ENCODE measurements around the gene OFD1.

The OFD1 gene

DNA sequence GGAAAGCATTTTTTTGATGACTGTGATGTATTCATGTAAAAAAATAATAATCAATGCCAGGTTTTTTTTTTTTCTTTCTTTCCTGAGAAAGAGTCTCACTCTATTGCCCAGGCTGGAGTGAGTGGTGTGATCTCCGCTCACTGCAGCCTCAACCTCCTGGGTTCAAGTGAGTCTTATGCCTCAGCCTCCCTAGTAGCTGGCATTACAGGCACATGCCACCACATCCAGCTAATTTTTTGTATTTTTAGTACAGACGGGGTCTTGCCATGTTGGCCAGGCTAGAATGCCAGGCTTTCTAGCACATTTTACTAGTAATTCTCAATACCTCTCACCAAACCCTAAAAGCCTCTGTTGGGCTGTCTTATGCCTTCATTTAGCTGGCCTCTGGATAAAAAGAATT lies 56.6 kb downstream of the OFD1 start:
- no peak overlapping the region for H3K4me3 Mint-ChIP-seq

DNA sequence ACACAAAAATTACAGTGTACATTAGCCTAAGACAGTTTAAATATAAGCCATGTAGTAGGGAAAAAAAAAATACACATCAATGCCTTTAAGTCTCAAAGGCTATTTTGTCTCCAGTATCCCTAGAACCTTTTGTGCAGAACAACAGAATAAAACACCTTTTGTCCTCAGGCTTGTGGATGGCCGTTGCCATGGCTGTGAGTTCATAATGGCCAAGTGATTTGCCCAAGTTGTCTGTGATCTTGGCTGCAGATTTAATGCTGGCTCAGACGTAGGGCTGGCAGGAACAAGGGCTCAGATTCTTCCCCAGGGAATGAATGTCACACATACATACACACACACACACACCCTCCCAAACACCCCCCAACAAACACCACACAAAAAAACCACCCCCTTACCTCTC lies 57.0 kb downstream of the OFD1 start:
- H3K36me3 Mint-ChIP-seq (ENCODE audit: low read depth) = no peaks in the 10 kb centered on the region
- no peak overlapping the region for H3K4me3 Mint-ChIP-seq
- no peaks in the 10 kb centered on the region for H3K27me3 Mint-ChIP-seq (ENCODE audit: low read depth, poor library complexity)
- DNase-seq = no peak
- peaks cover 14% of the 10 kb centered on the region for H3K9me3 Mint-ChIP-seq
- peaks cover 25% of the 10 kb centered on the region for H3K4me1 Mint-ChIP-seq
- TF ChIP-seq, protein P1, sequence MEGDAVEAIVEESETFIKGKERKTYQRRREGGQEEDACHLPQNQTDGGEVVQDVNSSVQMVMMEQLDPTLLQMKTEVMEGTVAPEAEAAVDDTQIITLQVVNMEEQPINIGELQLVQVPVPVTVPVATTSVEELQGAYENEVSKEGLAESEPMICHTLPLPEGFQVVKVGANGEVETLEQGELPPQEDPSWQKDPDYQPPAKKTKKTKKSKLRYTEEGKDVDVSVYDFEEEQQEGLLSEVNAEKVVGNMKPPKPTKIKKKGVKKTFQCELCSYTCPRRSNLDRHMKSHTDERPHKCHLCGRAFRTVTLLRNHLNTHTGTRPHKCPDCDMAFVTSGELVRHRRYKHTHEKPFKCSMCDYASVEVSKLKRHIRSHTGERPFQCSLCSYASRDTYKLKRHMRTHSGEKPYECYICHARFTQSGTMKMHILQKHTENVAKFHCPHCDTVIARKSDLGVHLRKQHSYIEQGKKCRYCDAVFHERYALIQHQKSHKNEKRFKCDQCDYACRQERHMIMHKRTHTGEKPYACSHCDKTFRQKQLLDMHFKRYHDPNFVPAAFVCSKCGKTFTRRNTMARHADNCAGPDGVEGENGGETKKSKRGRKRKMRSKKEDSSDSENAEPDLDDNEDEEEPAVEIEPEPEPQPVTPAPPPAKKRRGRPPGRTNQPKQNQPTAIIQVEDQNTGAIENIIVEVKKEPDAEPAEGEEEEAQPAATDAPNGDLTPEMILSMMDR (IDR thresholded peaks at IDR 0.05) = no peak
- peak overlapping the region; percentile 58 for H3K27ac Mint-ChIP-seq

More for the DNA sequence above, 56.6 kb downstream of the OFD1 start:
- DNase-seq = no peak
- Mint-ChIP-seq H3K4me1 (peaks cover 29% of the 10 kb centered on the region), H3K27me3 (ENCODE audit: low read depth, poor library complexity) (no peaks in the 10 kb centered on the region), H3K36me3 (ENCODE audit: low read depth) (no peaks in the 10 kb centered on the region), H3K27ac (no peak overlapping the region), H3K9me3 (peaks cover 17% of the 10 kb centered on the region)
- TF ChIP-seq, protein P1 (IDR thresholded peaks at IDR 0.05) = no peak

DNA sequence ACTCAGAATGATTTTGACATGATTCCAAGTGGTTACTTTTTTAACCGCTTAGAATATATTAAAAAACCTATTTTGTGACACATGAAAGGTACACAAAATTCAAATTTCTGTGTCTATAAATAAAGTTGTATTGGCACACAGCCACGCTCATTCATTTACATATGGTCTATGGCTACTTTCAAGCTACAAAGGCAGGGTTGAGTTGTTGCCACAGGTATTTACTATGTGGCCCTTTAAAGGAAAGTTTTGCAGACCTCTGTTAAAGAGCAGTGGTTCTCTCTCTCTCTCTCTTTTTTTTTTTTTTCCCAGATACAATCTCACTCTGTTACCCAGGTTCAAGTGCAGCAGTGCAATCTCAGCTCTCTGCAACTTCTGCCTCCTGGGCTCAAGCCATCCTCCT lies 59.3 kb downstream of the OFD1 start:
- DNase-seq = no peak
- TF ChIP-seq, protein P1 (IDR thresholded peaks at IDR 0.05) = no peak
- Mint-ChIP-seq H3K4me3 (no peak overlapping the region), H3K9me3 (peaks cover 21% of the 10 kb centered on the region), H3K27me3 (ENCODE audit: low read depth, poor library complexity) (no peaks in the 10 kb centered on the region), H3K27ac (peak overlapping the region; percentile 69), H3K36me3 (ENCODE audit: low read depth) (peaks cover 9% of the 10 kb centered on the region), H3K4me1 (peaks cover 24% of the 10 kb centered on the region)

DNA sequence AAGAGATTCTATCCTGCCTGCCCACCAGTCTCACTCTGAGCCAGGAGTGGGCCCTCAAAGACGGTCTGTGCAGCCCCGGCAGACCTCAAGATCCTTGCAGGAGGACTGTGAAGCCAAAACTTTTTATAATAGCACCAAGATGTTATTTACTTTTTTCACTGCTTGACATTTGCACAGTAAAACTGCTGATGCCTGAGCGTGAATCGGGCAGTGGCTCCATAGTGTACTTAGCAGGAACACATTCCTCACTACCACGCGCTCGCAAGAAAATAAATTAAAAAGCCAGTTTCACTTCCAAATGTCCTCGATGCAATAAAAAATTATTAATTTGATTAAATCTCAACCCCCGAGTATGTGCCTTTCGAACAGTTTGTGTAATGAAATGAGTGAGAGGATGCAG lies 59.9 kb downstream of the OFD1 start:
- Mint-ChIP-seq H3K4me3 (no peak overlapping the region), H3K27me3 (ENCODE audit: low read depth, poor library complexity) (no peaks in the 10 kb centered on the region), H3K36me3 (ENCODE audit: low read depth) (peaks cover 9% of the 10 kb centered on the region), H3K27ac (peak overlapping the region; percentile 69), H3K4me1 (peaks cover 24% of the 10 kb centered on the region), H3K9me3 (peaks cover 21% of the 10 kb centered on the region)
- no peak for DNase-seq
- TF ChIP-seq, protein P1 (IDR thresholded peaks at IDR 0.05) = no peak

DNA sequence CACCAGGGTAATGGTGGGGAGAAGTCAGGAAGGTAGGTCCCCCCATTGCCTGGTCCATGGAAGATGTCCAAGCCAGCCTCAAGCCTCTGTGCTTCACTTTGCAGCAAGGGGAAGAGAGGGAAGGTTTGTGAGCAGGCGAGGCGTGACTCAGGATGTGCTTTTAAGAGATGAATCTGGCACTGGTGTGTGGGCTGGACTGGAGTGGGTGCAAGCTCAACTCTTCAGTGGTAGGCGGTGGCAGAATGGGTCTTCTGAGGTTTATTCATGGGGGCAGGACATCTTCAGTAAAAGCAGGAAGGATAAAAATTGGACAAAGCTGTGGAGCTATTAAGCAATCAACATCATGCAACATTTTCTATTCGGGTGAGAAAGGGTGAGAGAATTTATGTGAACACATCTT lies 63.0 kb downstream of the OFD1 start:
- Mint-ChIP-seq H3K36me3 (ENCODE audit: low read depth) (peaks cover 9% of the 10 kb centered on the region), H3K9me3 (peaks cover 21% of the 10 kb centered on the region), H3K4me1 (peaks cover 6% of the 10 kb centered on the region), H3K4me3 (no peak overlapping the region), H3K27me3 (ENCODE audit: low read depth, poor library complexity) (no peaks in the 10 kb centered on the region), H3K27ac (peak overlapping the region; percentile 7)
- no peak for DNase-seq
- TF ChIP-seq, protein P1 (IDR thresholded peaks at IDR 0.05) = no peak

DNA sequence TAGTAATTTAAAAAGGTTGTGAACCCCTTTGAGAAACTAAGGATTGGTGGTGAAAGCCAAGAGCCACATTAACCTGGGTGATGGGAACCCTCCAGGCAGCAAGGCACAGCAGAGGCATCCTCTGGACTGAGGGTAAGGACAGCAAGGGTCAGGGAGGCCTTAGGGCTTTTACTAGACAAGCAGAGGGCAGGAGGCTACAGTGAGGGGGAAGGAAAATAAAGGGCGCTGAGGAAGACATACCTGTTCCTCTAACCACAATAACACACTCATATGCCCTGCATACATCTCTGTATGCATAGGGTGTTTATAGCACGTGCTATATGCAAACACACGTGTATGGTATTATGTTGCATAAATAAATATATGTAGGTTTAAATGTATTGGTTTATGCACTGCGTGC lies 63.6 kb downstream of the OFD1 start:
- H3K36me3 Mint-ChIP-seq (ENCODE audit: low read depth) = peaks cover 9% of the 10 kb centered on the region
- no peaks in the 10 kb centered on the region for H3K27me3 Mint-ChIP-seq (ENCODE audit: low read depth, poor library complexity)
- peaks cover 22% of the 10 kb centered on the region for H3K9me3 Mint-ChIP-seq
- peaks cover 4% of the 10 kb centered on the region for H3K4me1 Mint-ChIP-seq
- H3K27ac Mint-ChIP-seq = no peak overlapping the region
- TF ChIP-seq, protein P1 (IDR thresholded peaks at IDR 0.05) = no peak
- DNase-seq = no peak
- H3K4me3 Mint-ChIP-seq = no peak overlapping the region
